LNCAP (cell line): ENCODE data around the gene WBP2.

Source experiments
- TF ChIP-seq, protein P1 (sequence below): fragments of 450-650 bp; IDR thresholded peaks from 2 replicates; pipeline ENCODE4 v1.5.1; 2017; ENCODE audit warnings: mild to moderate bottlenecking

The WBP2 gene

DNA sequence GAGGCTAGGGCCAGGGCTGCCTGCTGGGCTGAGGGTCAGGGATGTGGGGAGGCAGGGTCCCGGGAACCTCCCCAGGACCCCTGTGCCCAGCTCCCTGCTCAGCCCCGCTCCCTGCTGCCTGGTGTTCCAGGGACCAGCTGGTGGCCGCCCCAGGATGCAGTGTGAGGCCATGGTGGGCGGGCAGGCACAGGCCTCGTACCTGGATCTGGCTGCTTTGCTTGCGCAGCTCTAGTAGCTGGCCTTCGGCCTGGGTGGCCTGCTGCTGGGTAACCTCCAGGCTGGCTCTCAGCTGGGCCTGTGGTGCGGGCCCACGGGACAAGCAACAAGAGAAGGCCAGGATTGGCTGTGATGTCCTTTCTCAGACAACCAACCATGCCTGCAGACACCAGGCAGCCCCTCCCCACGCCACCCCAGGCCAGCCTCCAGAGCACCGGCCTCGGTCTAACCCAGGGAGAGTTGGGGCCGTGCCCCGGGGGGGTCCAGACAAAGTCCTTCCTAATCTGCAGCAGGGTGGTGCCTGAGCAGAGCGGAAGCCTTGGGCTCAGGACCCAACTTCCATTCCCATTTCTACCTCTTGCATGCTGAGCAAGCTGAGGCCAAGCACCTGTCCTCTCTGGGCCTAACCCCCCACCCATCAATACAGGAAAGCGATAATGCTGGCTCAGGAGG is 37.6 kb upstream of the WBP2 start:
- TF ChIP-seq, protein P1, sequence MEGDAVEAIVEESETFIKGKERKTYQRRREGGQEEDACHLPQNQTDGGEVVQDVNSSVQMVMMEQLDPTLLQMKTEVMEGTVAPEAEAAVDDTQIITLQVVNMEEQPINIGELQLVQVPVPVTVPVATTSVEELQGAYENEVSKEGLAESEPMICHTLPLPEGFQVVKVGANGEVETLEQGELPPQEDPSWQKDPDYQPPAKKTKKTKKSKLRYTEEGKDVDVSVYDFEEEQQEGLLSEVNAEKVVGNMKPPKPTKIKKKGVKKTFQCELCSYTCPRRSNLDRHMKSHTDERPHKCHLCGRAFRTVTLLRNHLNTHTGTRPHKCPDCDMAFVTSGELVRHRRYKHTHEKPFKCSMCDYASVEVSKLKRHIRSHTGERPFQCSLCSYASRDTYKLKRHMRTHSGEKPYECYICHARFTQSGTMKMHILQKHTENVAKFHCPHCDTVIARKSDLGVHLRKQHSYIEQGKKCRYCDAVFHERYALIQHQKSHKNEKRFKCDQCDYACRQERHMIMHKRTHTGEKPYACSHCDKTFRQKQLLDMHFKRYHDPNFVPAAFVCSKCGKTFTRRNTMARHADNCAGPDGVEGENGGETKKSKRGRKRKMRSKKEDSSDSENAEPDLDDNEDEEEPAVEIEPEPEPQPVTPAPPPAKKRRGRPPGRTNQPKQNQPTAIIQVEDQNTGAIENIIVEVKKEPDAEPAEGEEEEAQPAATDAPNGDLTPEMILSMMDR, result no peak

DNA sequence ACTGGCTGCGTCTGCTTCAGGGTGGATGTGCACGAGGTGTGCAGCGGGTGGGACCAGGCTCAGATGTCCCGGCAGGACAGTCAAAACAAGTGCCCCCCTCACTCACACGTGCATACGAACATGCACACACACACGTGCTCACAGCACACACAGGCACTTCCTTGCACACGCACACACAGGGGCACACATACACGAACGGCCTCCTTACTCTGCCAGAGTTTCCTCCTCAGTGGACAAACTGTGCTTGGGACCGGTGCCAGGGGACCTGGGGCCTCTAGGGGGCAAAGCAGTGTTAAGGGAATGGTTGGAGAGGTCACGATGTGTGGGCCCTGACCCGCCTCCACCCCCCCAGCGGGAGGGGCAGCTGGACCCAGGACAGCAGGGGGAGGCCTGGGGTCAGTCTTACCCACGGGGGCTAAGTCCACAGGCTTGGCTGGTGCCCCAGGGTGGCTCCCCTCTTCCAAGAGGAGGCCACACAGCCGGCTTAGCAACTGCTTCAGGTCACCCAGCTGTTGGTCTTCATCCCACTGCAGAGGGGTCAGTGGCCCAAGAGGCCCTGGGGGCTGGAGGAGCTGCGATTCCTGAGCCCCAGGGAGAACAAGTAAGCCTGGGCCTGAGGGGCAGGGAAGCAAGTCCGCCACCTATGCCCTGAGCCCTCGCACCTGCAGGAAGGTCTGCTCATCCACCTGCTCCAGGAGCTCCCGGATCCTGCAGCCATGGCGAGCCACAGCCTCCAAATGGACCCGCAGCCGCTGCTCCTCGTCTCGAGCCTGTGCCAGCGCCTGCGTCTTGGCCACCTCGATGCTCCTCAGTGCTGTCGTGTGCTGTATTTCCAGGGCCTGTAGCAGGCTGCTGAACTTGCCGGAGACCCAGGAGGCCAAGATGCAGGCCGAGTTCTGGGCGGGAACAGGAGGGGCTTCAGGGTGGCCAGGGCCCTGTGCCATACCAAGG is 36.7 kb upstream of the WBP2 start:
- TF ChIP-seq, protein P1, result no peak

GRCh38 chr17:75891022-75891604 is 36.0 kb upstream of the WBP2 start:
- TF ChIP-seq, protein P1, result no peak

DNA sequence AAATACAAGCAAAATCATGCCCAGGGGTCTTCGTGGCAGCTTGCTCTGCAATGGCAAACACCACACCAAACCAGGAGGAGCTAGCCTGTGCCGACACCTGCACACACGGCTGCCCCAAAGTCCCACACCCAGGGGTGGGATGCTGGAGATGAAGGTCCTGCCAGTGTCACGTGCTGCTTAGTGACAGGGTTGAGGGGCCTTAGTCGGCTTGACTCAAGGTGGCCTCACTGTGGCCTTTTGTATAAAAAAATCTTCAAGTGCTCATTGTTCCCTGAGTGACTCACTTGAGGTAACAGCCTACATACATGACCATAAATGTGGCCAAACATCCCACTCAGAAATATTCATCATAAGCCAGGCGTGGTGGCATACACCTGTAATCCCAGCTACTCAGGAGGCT is 34.3 kb upstream of the WBP2 start:
- TF ChIP-seq, protein P1, result no peak

DNA sequence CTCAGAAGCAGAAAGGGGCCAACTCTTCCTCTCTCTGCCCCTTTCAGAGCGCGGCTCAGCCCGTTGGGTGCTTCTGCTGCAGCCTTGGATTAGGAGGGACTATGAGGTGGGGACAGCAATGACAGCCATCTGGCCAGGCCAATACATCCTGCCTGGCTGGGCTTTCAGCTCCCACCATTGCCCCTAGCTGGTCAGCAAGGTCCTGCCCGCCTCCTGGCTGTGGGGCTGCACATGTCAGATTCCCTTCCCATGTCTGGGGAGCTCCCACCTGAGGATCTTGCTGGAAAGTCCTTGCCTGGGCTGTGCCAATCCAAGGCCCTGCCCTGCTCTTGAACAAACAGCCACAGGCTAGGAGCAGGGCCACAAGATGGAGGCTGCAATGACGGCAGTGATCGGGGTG is 33.3 kb upstream of the WBP2 start:
- TF ChIP-seq, protein P1, result no peak

DNA sequence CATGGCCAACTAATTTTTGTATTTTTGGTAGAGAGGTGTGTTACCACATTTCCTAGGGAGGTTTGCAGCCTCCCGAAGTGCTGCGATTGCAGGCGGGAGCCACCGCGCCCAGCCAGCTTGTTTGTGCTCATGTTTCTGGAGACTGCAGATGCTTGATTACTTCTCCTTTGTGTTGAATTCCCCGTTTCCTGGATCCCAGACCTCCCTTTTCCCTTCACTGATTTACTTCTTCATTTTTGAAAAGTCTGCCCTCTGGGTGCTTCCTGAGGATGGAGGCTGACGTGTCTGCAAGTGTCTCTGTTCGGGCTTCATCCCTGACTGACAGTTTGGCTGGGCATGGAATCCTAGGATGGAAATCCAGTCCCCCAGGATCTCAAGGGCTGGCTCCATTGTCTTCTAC is 30.3 kb upstream of the WBP2 start:
- TF ChIP-seq, protein P1, result no peak

DNA sequence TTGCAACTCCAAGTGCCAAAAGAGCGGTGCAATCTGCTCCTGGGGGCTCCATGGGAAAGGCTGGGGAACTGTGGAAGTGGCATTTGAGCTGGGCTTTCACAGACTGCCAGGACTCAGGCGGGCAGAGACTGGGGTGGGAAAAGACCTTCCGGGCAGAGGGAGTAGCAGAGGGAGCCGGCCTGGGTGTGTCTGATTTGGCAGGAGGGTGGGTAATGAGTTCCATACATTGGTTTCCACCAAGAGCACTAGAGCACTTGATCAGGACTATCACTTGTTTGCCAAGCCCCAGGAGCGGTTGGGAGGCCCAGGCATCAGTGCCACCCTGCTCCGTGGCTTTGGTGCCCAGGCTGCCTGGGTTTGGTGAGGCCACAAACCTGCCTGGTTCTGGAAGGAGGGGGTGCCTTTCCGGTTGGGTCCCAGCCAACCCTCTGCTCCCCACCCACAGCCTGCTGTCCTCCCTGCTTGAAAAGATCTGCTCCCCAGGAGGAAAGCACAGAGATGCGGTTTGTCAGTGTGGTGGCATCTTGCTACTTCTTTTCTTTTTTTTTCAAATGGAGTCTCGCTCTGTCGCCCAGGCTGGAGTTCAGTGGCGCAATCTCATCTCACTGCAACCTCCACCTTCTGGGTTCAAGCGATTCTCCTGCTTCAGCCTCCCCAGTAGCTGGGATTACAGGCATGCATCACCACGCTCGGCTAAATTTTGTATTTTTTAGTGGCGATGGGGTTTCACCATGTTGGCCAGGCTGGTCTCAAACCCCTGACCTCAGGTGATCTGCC is 26.7 kb upstream of the WBP2 start:
- TF ChIP-seq, protein P1, result no peak
